Left lobe of liver (tissue), 2 donors: ENCODE data around the gene FBN1. TPM values are rescaled to one million over a fixed set of nuclear protein-coding genes. Genes with fewer than 3 reads are reported as not detected.

Experiments
- ATAC-seq: fragments of 200-7000 bp; cut with Tn5 transposase; one replicate; pipeline ENCODE4 v1.9.1; 2020; ENCODE audit warnings: mild to moderate bottlenecking, moderate library complexity
- DNase-seq: peaks from one replicate; pipeline ENCODE4 v3.0.0-alpha.2; 2020; ENCODE audit warnings: low spot score
- total RNA-seq: library from RNA; stranded (reverse); gene quantifications from one replicate; pipeline ENCODE4 v1.2.1, GENCODE V29; 2021
- donor health status: DM: no; HTN: no; CAD: no; lungs with moderate emphysema.
- donor health status: DM: no; HTN: yes; CAD: no.

Gene FBN1
- total RNA-seq, 1 donor from 2014 or later, result 2.7 TPM

- DNase-seq (no peak), ATAC-seq (no peak)
Observed at GRCh38 chr15:48477795-48478360, 167.6 kb downstream of the FBN1 start.

- ATAC-seq, result no peak
Observed at GRCh38 chr15:48475600-48476395, 169.7 kb downstream of the FBN1 start.

GRCh38 chr15:48473667-48474066 is 171.8 kb downstream of the FBN1 start:
- no peak for ATAC-seq
- no peak for DNase-seq

More at GRCh38 chr15:48475600-48476395, 169.7 kb downstream of the FBN1 start:
- DNase-seq, result no peak

DNA sequence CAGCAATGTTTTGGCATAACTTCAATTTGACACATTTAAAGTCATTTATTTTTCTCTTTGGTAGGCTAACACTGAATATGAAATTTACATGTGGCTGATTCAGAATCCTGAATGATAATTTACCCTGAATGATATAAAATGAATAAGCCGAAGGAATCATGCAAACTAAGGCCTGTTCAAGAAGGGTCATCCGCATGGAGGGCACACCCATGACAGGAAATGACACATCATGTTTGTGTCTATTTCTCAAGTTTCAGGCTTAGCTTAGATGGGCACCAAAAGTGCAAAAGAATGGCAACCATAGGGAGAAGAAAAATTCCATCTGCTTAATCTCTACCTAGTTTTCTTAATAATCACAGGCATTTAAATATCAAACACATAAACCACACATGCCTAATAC is 172.8 kb downstream of the FBN1 start:
- DNase-seq (no peak), ATAC-seq (no peak)

DNA sequence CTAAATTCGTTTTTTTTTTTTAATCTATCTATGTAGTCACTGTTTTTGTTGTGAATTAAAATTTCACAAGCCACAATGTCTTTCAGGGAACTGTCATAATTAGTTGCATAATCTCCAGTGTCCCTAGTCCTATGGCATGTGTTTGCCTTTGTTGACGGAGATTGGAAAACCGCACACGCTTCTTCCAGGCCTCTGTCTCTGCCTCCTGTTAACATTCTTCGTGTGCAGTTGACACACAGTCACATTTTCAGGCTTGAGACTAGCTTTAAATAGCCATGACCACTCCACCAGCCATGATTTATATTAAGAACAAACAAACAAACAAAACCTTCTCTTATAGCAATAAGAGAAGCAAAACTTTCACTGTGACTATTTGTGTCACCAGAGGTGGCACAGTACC is 174.4 kb downstream of the FBN1 start:
- DNase-seq, result no peak
- ATAC-seq, result no peak

DNA sequence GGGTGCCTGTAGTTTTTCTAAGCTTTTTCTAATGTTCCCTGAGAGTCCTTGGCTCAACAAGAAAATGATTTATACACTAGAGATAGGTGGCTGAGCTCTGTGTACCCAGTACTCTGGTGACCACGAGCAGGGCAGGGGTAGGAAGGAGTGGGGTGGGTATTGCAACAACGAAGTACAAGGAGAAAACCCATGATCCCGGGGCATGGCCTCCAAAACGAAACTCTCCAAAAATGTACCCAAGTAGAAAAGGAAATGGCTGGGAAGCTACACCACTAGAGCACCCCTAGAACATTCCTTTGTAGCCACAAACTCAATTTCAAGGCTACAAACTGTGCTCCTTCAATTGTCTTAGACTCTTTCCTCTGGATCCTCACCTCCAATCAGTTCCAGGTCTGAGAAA is 175.4 kb downstream of the FBN1 start:
- ATAC-seq (no peak), DNase-seq (no peak)

DNA sequence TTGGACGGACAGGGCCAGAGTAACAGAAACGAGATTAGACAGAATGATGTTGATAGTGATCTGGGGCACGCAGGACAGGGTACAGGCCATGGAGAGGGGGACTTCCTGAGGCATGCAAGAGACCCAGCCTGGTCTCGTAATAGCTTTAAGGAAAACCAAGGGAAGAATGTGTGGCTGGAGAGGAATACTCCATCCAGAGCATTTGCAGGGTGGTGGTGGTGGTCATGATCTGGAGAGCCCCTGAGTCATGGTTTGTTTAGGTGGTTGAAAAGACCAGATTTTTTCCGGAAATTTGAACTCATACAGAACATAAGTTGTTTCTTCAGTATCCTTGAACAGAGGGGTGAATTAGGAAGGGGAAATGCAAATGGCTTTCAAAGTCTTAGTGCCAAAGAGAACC is 175.8 kb downstream of the FBN1 start:
- ATAC-seq, result no peak

GRCh38 chr15:48469271-48469670 is 176.2 kb downstream of the FBN1 start:
- DNase-seq (no peak), ATAC-seq (no peak)

More for the DNA sequence above, 175.8 kb downstream of the FBN1 start:
- no peak for DNase-seq

- ATAC-seq, result no peak
- no peak for DNase-seq
Observed at GRCh38 chr15:48467801-48468200, 177.7 kb downstream of the FBN1 start.

GRCh38 chr15:48466820-48467219 is 178.7 kb downstream of the FBN1 start:
- ATAC-seq, result no peak
- DNase-seq, result no peak

DNA sequence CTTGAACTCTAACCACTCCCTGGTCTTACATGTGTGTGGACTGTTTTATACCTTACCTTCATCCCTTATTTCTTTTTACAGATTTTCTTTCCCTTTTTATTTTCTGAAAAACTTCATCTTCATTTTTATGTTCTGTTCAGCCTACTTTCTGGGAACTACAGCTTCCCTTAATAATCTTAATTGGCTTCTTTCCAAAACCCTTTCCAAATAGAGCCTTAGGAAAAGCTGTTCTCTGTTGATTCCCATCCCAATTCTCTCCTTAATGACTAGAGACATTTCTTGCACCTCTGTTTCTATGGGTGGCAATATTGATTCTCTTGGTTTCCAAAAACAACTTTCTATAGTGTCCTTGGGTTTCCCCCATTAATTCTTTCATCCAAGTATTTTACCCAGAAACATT is 179.4 kb downstream of the FBN1 start:
- no peak for ATAC-seq
- no peak for DNase-seq

GRCh38 chr15:48465410-48465809 is 180.1 kb downstream of the FBN1 start:
- ATAC-seq (no peak), DNase-seq (no peak)

- ATAC-seq (no peak), DNase-seq (no peak)
Observed at GRCh38 chr15:48463366-48463880, 182.1 kb downstream of the FBN1 start.

GRCh38 chr15:48462688-48463087 is 182.8 kb downstream of the FBN1 start:
- ATAC-seq, result no peak
- no peak for DNase-seq

GRCh38 chr15:48459571-48460442 is 185.7 kb downstream of the FBN1 start:
- no peak for ATAC-seq
- no peak for DNase-seq

- no peak for ATAC-seq
Observed at GRCh38 chr15:48458876-48459275, 186.6 kb downstream of the FBN1 start.

DNA sequence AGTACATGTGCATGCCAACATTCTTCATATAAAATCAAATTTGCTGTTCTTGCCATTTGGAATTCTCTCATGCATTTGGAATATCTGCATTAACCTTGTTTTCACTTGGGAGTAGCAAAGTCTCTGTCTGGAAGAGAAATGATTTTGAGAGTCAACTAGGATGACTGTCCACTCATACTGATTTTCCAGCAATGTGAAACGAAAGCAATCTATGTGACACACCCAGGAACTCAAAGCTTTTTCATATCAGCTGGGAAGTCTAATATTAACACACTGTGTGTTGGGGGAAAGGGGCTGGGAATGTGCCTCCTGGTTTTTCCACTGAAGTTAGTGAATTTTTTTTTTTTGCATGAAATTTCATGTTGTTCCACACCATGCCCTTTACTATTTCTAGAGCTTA is 189.4 kb downstream of the FBN1 start:
- ATAC-seq (no peak), DNase-seq (no peak)

More at GRCh38 chr15:48458876-48459275, 186.6 kb downstream of the FBN1 start:
- DNase-seq, result no peak

DNA sequence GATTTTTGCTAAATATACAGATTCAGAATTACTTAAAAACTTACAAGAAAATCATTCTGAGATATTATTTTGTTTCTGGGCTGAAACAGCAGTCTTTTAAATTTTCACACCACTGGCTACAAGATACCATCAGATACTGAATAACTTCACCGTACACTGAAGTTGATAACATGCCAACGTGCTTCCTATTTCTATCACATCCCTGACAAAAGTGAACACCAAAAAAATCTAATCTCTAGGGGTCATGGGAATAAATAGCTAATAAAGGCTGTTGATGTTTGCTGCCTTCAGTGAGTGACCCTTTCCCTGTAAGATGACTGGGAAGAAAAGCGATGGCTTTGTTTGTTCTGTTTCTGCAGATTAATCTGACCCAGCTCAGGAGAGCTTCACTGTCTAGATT is 193.8 kb downstream of the FBN1 start:
- ATAC-seq, result no peak
- DNase-seq, result no peak

GRCh38 chr15:48451241-48451640 is 194.3 kb downstream of the FBN1 start:
- DNase-seq, result no peak
- no peak for ATAC-seq

DNA sequence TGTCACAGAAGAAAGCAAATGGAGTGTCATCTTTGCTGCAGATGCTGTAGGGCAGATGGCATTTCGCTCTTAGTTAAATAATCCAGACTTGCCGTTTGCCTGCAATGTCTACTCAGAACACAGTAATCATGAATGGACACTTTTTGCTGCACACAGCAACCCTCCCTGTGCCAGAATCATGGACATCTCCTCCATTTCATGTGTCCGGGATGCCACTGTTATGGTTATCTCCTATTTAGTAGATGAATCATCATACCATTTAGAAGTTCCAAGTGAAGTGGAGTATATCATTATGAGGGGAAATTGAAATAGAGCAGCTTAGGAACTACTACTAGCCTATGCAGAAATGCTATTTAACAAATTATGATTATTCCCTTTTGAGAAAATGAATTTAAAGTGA is 195.8 kb downstream of the FBN1 start:
- ATAC-seq (no peak), DNase-seq (no peak)

- DNase-seq (no peak), ATAC-seq (no peak)
Observed at GRCh38 chr15:48447657-48448056, 197.9 kb downstream of the FBN1 start.
